ENCODE measurements around the gene NDUFS8.
A peak's percentile ranks its signal among the peaks of the same experiment; 100 is the strongest.

Gene NDUFS8

DNA sequence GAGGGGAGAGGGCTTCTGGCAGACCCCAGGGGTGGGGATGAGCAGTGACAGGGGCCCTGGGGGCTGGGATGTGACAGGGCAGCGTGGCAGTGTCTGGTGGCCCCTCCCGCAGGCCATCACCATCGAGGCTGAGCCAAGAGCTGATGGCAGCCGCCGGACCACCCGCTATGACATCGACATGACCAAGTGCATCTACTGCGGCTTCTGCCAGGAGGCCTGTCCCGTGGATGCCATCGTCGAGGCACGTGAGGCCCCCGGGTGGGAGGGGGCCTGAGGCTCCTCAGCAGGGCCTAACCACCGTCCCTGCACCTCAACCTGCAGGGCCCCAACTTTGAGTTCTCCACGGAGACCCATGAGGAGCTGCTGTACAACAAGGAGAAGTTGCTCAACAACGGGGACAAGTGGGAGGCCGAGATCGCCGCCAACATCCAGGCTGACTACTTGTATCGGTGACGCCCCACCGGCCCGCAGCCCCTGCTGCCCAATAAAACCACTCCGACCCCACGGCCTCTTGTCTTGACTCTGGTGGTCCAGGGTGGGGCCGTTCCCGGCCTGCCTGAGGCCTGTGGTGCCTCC, 5.7 kb downstream of the NDUFS8 start:
- no peak for DNase-seq (ENCODE audit: low read depth)
- no peak overlapping the region for H3K4me3 ChIP-seq (ENCODE audit: low read depth, low read length)
- no peak for TF ChIP-seq CTCF (IDR thresholded peaks at IDR 0.05; ENCODE audit: low read depth, low read length, missing control alignments)
- in situ Hi-C loops (cut with HindIII; ENCODE audit: low sequenced_read_pairs), result no loop called here

GRCh38 chr11:68036717-68037239, 6.3 kb downstream of the NDUFS8 start:
- no peak for DNase-seq (ENCODE audit: low read depth)
- TF ChIP-seq CTCF (IDR thresholded peaks at IDR 0.05; ENCODE audit: low read depth, low read length, missing control alignments), result no peak
- in situ Hi-C loops (cut with HindIII; ENCODE audit: low sequenced_read_pairs), result no loop called here
- no peak overlapping the region for H3K4me3 ChIP-seq (ENCODE audit: low read depth, low read length)

DNA sequence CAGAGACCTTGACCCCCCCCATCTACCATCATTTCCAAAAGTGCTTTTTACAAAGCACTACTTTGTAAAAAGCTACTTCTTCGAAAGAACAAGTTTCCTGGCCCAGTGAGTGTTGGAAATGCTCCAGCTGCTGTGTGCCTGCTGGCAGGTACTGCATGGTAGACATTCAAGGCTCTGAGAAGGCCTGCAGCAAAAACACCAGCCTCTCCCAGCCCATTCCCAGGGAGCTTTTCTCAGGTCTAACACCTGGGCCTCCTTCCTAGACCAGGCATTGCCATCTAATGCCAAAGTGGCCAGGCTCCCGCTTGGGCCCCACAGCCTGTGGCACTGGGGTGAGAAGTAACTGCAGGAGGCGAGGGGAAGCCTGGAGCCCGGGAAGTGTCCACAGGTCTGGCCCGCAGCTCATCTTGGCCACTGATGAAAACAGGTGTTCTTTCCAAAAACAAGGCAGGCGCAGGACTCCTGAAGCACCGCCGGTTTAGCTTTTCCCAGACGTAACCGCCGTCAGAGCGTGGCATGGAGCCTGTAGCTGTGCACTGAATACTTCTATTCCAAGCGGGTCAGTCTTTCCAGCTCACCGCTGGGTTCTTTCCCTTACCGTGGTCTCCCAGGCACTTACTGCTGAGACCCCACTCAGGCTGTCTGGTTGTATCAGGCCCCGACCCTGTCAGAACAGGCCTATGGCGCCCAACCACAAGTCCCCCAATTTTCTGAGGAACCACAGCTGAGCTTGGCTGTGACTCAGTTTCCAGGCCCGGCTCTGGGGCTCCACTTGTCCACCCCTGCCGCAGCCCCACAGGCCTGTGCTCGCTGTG, 7.1 kb downstream of the NDUFS8 start:
- TF ChIP-seq CTCF (IDR thresholded peaks at IDR 0.05; ENCODE audit: low read depth, low read length, missing control alignments), result no peak
- no peak for DNase-seq (ENCODE audit: low read depth)
- no peak overlapping the region for H3K4me3 ChIP-seq (ENCODE audit: low read depth, low read length)
- in situ Hi-C loops (cut with HindIII; ENCODE audit: low sequenced_read_pairs), result no loop called here

DNA sequence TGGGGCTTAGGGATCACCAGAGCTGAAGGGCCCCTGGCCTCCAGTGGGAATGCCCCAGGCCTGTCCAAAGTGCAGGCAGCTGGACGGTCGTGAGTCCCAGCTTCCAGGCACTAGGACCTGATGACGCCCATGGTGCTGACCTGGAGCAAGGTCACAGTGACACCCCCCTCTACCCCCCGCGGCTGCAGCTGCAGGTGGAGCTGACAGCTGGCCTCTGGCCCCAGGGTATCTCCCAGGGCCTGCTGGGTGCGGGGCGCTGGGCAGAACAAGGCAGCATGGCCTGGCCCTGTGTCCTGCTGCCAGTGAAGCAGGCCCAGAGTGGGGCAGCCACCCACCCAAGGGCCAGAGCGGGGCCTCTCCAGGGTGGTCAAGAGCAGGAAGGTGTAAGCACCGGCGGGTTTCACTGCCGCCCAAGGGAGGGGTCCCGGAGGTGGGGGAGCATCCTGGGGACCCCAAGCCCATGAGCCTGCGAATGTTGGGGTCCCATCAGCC, 7.8 kb downstream of the NDUFS8 start:
- no peak for DNase-seq (ENCODE audit: low read depth)
- in situ Hi-C loops (cut with HindIII; ENCODE audit: low sequenced_read_pairs), result no loop called here
- peak overlapping the region; percentile 57 for H3K4me3 ChIP-seq (ENCODE audit: low read depth, low read length)
- no peak for TF ChIP-seq CTCF (IDR thresholded peaks at IDR 0.05; ENCODE audit: low read depth, low read length, missing control alignments)

- DNase-seq (ENCODE audit: low read depth), result no peak
- in situ Hi-C loops (cut with HindIII; ENCODE audit: low sequenced_read_pairs), result no loop called here
- TF ChIP-seq CTCF (IDR thresholded peaks at IDR 0.05; ENCODE audit: low read depth, low read length, missing control alignments), result no peak
- peak within 1 kb of the TSS; percentile 57 for H3K4me3 ChIP-seq (ENCODE audit: low read depth, low read length)
Observed at GRCh38 chr11:68038718-68039525, 8.4 kb downstream of the NDUFS8 start, which contains the start of gene TCIRG1. Gene TCIRG1 (plus strand): TSS chr11:68039025. CDS start chr11:68041272, 2,247 bp downstream.

DNA sequence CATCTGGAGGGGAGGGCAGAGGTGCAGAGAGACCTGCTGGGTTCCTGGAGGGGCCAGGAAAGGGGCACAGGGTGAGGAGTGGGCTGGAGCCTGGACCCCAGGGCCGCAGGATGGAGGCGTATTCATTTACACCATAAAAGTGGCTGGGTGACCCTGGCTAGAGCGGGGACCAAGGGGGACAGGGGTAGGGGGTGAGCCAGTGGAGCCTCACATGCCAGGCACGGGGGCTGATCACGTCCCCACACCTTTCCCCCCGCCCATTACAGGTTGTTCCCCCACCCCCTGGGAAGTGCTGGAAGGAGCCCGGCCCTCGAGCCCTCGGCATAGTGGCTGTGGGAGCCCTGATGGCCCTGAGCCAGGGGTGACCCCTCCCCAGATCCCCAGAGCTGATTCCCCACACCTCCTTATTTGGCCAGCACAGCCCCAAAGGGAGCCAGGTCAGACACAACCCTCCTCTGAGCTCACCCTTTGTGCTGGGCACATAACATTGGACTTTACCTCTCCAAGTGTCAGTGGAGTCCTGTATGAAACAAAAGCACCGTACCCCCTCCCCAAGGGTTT, 9.1 kb downstream of the NDUFS8 start:
- in situ Hi-C loops (cut with HindIII; ENCODE audit: low sequenced_read_pairs), result no loop called here
- peak overlapping the region; percentile 57 for H3K4me3 ChIP-seq (ENCODE audit: low read depth, low read length)
- no peak for TF ChIP-seq CTCF (IDR thresholded peaks at IDR 0.05; ENCODE audit: low read depth, low read length, missing control alignments)
- DNase-seq (ENCODE audit: low read depth), result no peak

Data from astrocyte of the cerebellum (primary cell).